ENCODE results near the gene IMPG2. TPM values are rescaled to one million over a fixed set of nuclear protein-coding genes. Genes with fewer than 3 reads are reported as not detected.

Gene IMPG2
- total RNA-seq, 1 donor from 2014 or later: 0.30 TPM

DNA sequence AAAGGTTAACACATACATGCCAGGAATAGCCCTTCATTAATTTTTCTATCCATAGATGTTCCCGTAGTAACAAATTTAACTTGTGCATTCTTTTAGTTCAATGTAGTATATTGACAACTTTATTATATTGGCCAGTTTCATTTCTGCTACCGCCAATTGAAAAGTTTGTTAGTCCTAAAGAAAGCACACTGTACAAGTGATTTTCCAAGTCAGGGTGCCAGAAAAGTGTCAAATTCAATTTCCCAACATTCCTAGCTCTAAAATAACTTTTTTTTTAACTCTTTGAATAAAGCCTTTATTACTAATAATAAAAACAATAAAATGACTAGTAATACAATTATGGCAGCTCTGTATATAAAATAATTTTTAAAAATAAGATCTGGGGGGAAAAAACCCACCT lies 68.9 kb downstream of the IMPG2 start:
- H3K9me3 Mint-ChIP-seq (ENCODE audit: unreplicated experiment): peaks cover 3% of the 10 kb centered on the region
- Histone ChIP-seq H3K27ac (ENCODE audit: low read depth, low read length) (no peak overlapping the region), H3K4me2 (ENCODE audit: low read length) (no peak overlapping the region), H3K4me3 (ENCODE audit: insufficient read depth, low read depth, low read length) (no peak overlapping the region), H3K27me3 (ENCODE audit: insufficient read depth, low read length) (no peaks in the 10 kb centered on the region), H2AFZ (ENCODE audit: low read depth, low read length) (no peak overlapping the region), H3K9ac (ENCODE audit: low read length) (no peak overlapping the region), H3K36me3 (ENCODE audit: insufficient read depth, low read length) (no peaks in the 10 kb centered on the region), H3K4me1 (ENCODE audit: insufficient read depth, low read length) (no peaks in the 10 kb centered on the region), H3K9me3 (ENCODE audit: insufficient read depth, low read depth, low read length) (no peaks in the 10 kb centered on the region), H3K79me2 (ENCODE audit: insufficient read depth, low read length) (no peaks in the 10 kb centered on the region), H4K20me1 (ENCODE audit: insufficient read depth, low read length) (no peaks in the 10 kb centered on the region)
- TF ChIP-seq CTCF (IDR thresholded peaks at IDR 0.05; ENCODE audit: insufficient read depth, low read depth, low read length) (no peak), EZH2 (IDR thresholded peaks at IDR 0.05; ENCODE audit: insufficient read depth, low read length) (no peak)
- H3K4me1 Mint-ChIP-seq (ENCODE audit: low read depth, unreplicated experiment): no peaks in the 10 kb centered on the region
- no peak for DNase-seq (ENCODE audit: low read depth)
- H3K27ac Mint-ChIP-seq (ENCODE audit: unreplicated experiment): no peak overlapping the region
- no peak for FAIRE-seq
- H3K27me3 Mint-ChIP-seq (ENCODE audit: low read depth, unreplicated experiment): no peaks in the 10 kb centered on the region
- H3K36me3 Mint-ChIP-seq (ENCODE audit: low read depth, unreplicated experiment): peaks cover 9% of the 10 kb centered on the region
- H3K4me3 Mint-ChIP-seq (ENCODE audit: unreplicated experiment): no peak overlapping the region

- H3K27ac Mint-ChIP-seq (ENCODE audit: unreplicated experiment): no peak overlapping the region
- Histone ChIP-seq H3K4me1 (ENCODE audit: insufficient read depth, low read length) (no peaks in the 10 kb centered on the region), H2AFZ (ENCODE audit: low read depth, low read length) (no peak overlapping the region), H3K9me3 (ENCODE audit: insufficient read depth, low read depth, low read length) (no peaks in the 10 kb centered on the region), H4K20me1 (ENCODE audit: insufficient read depth, low read length) (no peaks in the 10 kb centered on the region), H3K36me3 (ENCODE audit: insufficient read depth, low read length) (no peaks in the 10 kb centered on the region), H3K79me2 (ENCODE audit: insufficient read depth, low read length) (no peaks in the 10 kb centered on the region), H3K27me3 (ENCODE audit: insufficient read depth, low read length) (no peaks in the 10 kb centered on the region), H3K27ac (ENCODE audit: low read depth, low read length) (no peak overlapping the region), H3K4me3 (ENCODE audit: insufficient read depth, low read depth, low read length) (no peak overlapping the region), H3K9ac (ENCODE audit: low read length) (no peak overlapping the region), H3K4me2 (ENCODE audit: low read length) (no peak overlapping the region)
- peaks cover 5% of the 10 kb centered on the region for H3K36me3 Mint-ChIP-seq (ENCODE audit: low read depth, unreplicated experiment)
- no peak for FAIRE-seq
- H3K4me1 Mint-ChIP-seq (ENCODE audit: low read depth, unreplicated experiment): no peaks in the 10 kb centered on the region
- TF ChIP-seq EZH2 (IDR thresholded peaks at IDR 0.05; ENCODE audit: insufficient read depth, low read length) (no peak), CTCF (IDR thresholded peaks at IDR 0.05; ENCODE audit: insufficient read depth, low read depth, low read length) (no peak)
- DNase-seq (ENCODE audit: low read depth): no peak
- H3K27me3 Mint-ChIP-seq (ENCODE audit: low read depth, unreplicated experiment): no peaks in the 10 kb centered on the region
- H3K4me3 Mint-ChIP-seq (ENCODE audit: unreplicated experiment): no peak overlapping the region
- H3K9me3 Mint-ChIP-seq (ENCODE audit: unreplicated experiment): peaks cover 3% of the 10 kb centered on the region
These were observed 70.9 kb downstream of the IMPG2 start for GRCh38 chr3:101249522-101249921.

DNA sequence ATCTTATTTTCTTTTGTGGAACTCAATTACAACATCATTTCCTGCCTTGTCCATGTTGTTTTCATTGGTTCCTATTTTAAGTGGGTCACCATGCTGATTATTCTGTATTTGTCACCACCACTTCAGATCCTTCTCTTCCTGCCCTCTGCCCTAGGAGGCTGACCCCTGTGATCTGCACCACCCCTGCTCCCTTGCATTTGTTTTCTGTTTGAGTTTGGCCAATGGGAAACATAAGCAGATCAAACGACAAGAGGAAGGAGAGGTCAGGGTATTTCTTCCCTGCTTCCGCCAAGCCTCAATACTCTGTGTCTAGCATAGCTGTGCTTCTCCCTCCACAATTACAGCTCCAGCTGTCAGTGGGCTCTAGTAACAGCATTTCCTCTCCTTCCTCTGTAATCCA lies 71.6 kb downstream of the IMPG2 start:
- no peak overlapping the region for H3K9ac ChIP-seq (ENCODE audit: low read length)
- no peaks in the 10 kb centered on the region for H3K9me3 ChIP-seq (ENCODE audit: insufficient read depth, low read depth, low read length)
- H3K36me3 Mint-ChIP-seq (ENCODE audit: low read depth, unreplicated experiment): peaks cover 8% of the 10 kb centered on the region
- no peaks in the 10 kb centered on the region for H3K27me3 ChIP-seq (ENCODE audit: insufficient read depth, low read length)
- no peak for FAIRE-seq
- no peak overlapping the region for H3K4me3 ChIP-seq (ENCODE audit: insufficient read depth, low read depth, low read length)
- H3K27me3 Mint-ChIP-seq (ENCODE audit: low read depth, unreplicated experiment): no peaks in the 10 kb centered on the region
- no peak for DNase-seq (ENCODE audit: low read depth)
- H3K27ac ChIP-seq (ENCODE audit: low read depth, low read length): no peak overlapping the region
- no peaks in the 10 kb centered on the region for H3K36me3 ChIP-seq (ENCODE audit: insufficient read depth, low read length)
- no peaks in the 10 kb centered on the region for H3K4me1 Mint-ChIP-seq (ENCODE audit: low read depth, unreplicated experiment)
- H3K4me1 ChIP-seq (ENCODE audit: insufficient read depth, low read length): no peaks in the 10 kb centered on the region
- no peak overlapping the region for H2AFZ ChIP-seq (ENCODE audit: low read depth, low read length)
- no peaks in the 10 kb centered on the region for H3K79me2 ChIP-seq (ENCODE audit: insufficient read depth, low read length)
- no peaks in the 10 kb centered on the region for H4K20me1 ChIP-seq (ENCODE audit: insufficient read depth, low read length)
- no peak overlapping the region for H3K4me2 ChIP-seq (ENCODE audit: low read length)
- H3K4me3 Mint-ChIP-seq (ENCODE audit: unreplicated experiment): no peak overlapping the region
- no peak overlapping the region for H3K27ac Mint-ChIP-seq (ENCODE audit: unreplicated experiment)
- no peak for TF ChIP-seq EZH2 (IDR thresholded peaks at IDR 0.05; ENCODE audit: insufficient read depth, low read length)
- TF ChIP-seq CTCF (IDR thresholded peaks at IDR 0.05; ENCODE audit: insufficient read depth, low read depth, low read length): no peak
- H3K9me3 Mint-ChIP-seq (ENCODE audit: unreplicated experiment): peaks cover 5% of the 10 kb centered on the region

Measured in astrocyte (in vitro differentiated cells and primary cell).